Breast epithelium (tissue), 3 donors: ENCODE results near the gene ZP2.

Experiments
- POLR2A ChIP-seq: fragments of 450-650 bp; IDR thresholded peaks from one replicate; pipeline ENCODE4 v1.6.1; 2016; ENCODE audit warnings: antibody characterized with exemption, mild to moderate bottlenecking, moderate library complexity
- POLR2AphosphoS5 ChIP-seq, 3 donors: sonication (generic); formaldehyde crosslinking; IDR thresholded peaks; one replicate each; pipeline ENCODE4 v1.6.1; 2017; ENCODE audit warnings: antibody characterized with exemption in 3 of 3
- TF ChIP-seq, protein P1 (sequence below), 3 donors: fragments of 450-650 bp; IDR thresholded peaks; one replicate each; pipeline ENCODE4 v1.5.1; 2016 to 2017; ENCODE audit warnings: antibody characterized with exemption in 3 of 3, mild to moderate bottlenecking in 3 of 3, moderate library complexity in 3 of 3

GRCh38 chr16:21203155-21203797 is 8.1 kb downstream of the ZP2 start:
- TF ChIP-seq, protein P1, sequence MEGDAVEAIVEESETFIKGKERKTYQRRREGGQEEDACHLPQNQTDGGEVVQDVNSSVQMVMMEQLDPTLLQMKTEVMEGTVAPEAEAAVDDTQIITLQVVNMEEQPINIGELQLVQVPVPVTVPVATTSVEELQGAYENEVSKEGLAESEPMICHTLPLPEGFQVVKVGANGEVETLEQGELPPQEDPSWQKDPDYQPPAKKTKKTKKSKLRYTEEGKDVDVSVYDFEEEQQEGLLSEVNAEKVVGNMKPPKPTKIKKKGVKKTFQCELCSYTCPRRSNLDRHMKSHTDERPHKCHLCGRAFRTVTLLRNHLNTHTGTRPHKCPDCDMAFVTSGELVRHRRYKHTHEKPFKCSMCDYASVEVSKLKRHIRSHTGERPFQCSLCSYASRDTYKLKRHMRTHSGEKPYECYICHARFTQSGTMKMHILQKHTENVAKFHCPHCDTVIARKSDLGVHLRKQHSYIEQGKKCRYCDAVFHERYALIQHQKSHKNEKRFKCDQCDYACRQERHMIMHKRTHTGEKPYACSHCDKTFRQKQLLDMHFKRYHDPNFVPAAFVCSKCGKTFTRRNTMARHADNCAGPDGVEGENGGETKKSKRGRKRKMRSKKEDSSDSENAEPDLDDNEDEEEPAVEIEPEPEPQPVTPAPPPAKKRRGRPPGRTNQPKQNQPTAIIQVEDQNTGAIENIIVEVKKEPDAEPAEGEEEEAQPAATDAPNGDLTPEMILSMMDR (IDR thresholded peaks at IDR 0.05) = no peak
- no peak for TF ChIP-seq POLR2AphosphoS5 (IDR thresholded peaks at IDR 0.05)
- TF ChIP-seq POLR2A = no peak
